Endothelial cell of umbilical vein (primary cell): Measurements from ENCODE around the gene FTHL17. TPM values are rescaled to one million over a fixed set of nuclear protein-coding genes. Genes with fewer than 3 reads are reported as not detected.

Experiments
- BruUV-seq: library from RNA; stranded (reverse); fragments of 400-500 nt; replicated peaks from 2 replicates; lab custom pipeline; 2021; lab: Mats Ljungman, UMichigan
- CTCF ChIA-PET: fragments of 300-600, 350-600 bp; sonication (Branson Sonifier 250); formaldehyde crosslinking; loops from one replicate; lab custom pipeline; 2021; ENCODE audit warnings: antibody characterized with exemption, inconsistent platforms; lab: Charles Lee
- POLR2A ChIA-PET: fragments of 300-600, 350-600 bp; sonication (Branson Sonifier 250); formaldehyde crosslinking; loops from one replicate; lab custom pipeline; 2021; ENCODE audit warnings: antibody characterized with exemption, inconsistent platforms; lab: Charles Lee
- DNase-seq: peaks from one replicate; pipeline ENCODE4 v3.0.0-alpha.2; 2011; ENCODE audit warnings: low read depth, low spot score
- FAIRE-seq: peaks from 2 replicates; lab custom pipeline; 2011; peaks lifted over from hg19 to GRCh38; lab: Jason Lieb, UNC
- H2AFZ ChIP-seq: 2 replicates; pipeline ENCODE4 v1.6.0; 2012; ENCODE audit warnings: low read depth, low read length, control low read depth, inconsistent platforms
- H3K27ac ChIP-seq: 2 replicates; pipeline ENCODE4 v1.5.1; 2011; ENCODE audit warnings: low read depth, mild to moderate bottlenecking, control low read depth, low read length, moderate library complexity; ENCODE audit not compliant: insufficient read depth
- H3K27me3 ChIP-seq, 2 experiments: 2 replicates each; pipeline versions ENCODE4 v1.6.0 to v1.6.1; 2011; ENCODE audit warnings: low read length in 2 of 2, mixed read lengths in 1 of 2; ENCODE audit not compliant: control insufficient read depth in 2 of 2, insufficient read depth in 2 of 2
- H3K36me3 ChIP-seq, 2 experiments: 2 replicates in 1 of 2; 3 replicates in 1 of 2; pipeline ENCODE4 v1.5.1; 2011; ENCODE audit warnings: low read length in 2 of 2, mild to moderate bottlenecking in 1 of 2, moderate library complexity in 1 of 2; ENCODE audit not compliant: control insufficient read depth in 2 of 2, insufficient read depth in 2 of 2; ENCODE audit errors: extremely low read depth in 1 of 2
- H3K4me1 ChIP-seq: 3 replicates; pipeline ENCODE4 v1.5.1; 2011; ENCODE audit warnings: mild to moderate bottlenecking, low read length; ENCODE audit not compliant: control insufficient read depth, insufficient read depth; ENCODE audit errors: extremely low read depth
- H3K4me2 ChIP-seq: 2 replicates; pipeline ENCODE4 v1.6.1; 2011; ENCODE audit warnings: low read length, control low read depth, mixed read lengths; ENCODE audit not compliant: insufficient read depth
- H3K4me3 ChIP-seq, 3 experiments: fragments of 200-600 bp in 1 of 3; sonication (generic), shearing (Covaris generic) in 1 of 3; replicated peaks in 1 of 3; 2 replicates each; pipeline ENCODE4 v1.5.1; 2011 to 2016; ENCODE audit warnings: control low read depth in 3 of 3, low read length in 3 of 3, mild to moderate bottlenecking in 2 of 3, inconsistent platforms in 1 of 3, low read depth in 1 of 3, moderate library complexity in 1 of 3; ENCODE audit not compliant: insufficient read depth in 1 of 3
- H3K79me2 ChIP-seq: 2 replicates; pipeline ENCODE4 v1.6.0; 2012; ENCODE audit warnings: low read length, inconsistent platforms; ENCODE audit not compliant: control insufficient read depth, insufficient read depth
- H3K9ac ChIP-seq: replicated peaks from 2 replicates; pipeline ENCODE3; 2011; ENCODE audit warnings: low read length, control low read depth; ENCODE audit not compliant: insufficient read depth; ENCODE audit errors: extremely low read depth
- H3K9me1 ChIP-seq: replicated peaks from 3 replicates; pipeline ENCODE4 v1.6.0; 2011; ENCODE audit warnings: mild to moderate bottlenecking, low read length; ENCODE audit not compliant: control insufficient read depth, insufficient read depth; ENCODE audit errors: extremely low read depth
- H3K9me3 ChIP-seq: replicated peaks from 2 replicates; pipeline ENCODE4 v1.5.1; 2012; ENCODE audit warnings: low read length, inconsistent platforms; ENCODE audit not compliant: control insufficient read depth, insufficient read depth
- H4K20me1 ChIP-seq: replicated peaks from 2 replicates; pipeline ENCODE3; 2011; ENCODE audit warnings: mild to moderate bottlenecking, low read length; ENCODE audit not compliant: control insufficient read depth, insufficient read depth; ENCODE audit errors: extremely low read depth
- CTCF ChIP-seq, 2 donors: IDR thresholded peaks; 1 replicate in 1 of 2; 2 replicates in 1 of 2; pipeline ENCODE4 v1.5.1; 2011; ENCODE audit warnings: low read length in 2 of 2, mild to moderate bottlenecking in 2 of 2, moderate library complexity in 2 of 2, control low read depth in 1 of 2, inconsistent platforms in 1 of 2, low read depth in 1 of 2; ENCODE audit not compliant: insufficient read depth in 1 of 2; ENCODE audit errors: extremely low read depth in 1 of 2
- EZH2 ChIP-seq: IDR thresholded peaks from 2 replicates; pipeline ENCODE4 v1.6.1; 2012; ENCODE audit warnings: borderline replicate concordance, low read depth, mild to moderate bottlenecking, moderate library complexity, low read length, inconsistent platforms; ENCODE audit not compliant: severe bottlenecking
- FOS ChIP-seq: IDR thresholded peaks from 2 replicates; pipeline ENCODE4 v1.6.1; 2011; ENCODE audit warnings: mild to moderate bottlenecking, low read length, moderate library complexity, borderline replicate concordance; ENCODE audit not compliant: insufficient read depth
- GATA2 ChIP-seq: IDR thresholded peaks from 2 replicates; pipeline ENCODE4 v1.7.0; 2011; ENCODE audit warnings: low read depth, mild to moderate bottlenecking, moderate library complexity, mixed read lengths, low read length; ENCODE audit not compliant: insufficient read length, insufficient read depth
- JUN ChIP-seq: IDR thresholded peaks from 2 replicates; pipeline ENCODE4 v1.6.1; 2011; ENCODE audit warnings: borderline replicate concordance, low read depth; ENCODE audit not compliant: insufficient read length, insufficient read depth
- MYC ChIP-seq: IDR thresholded peaks from one replicate; pipeline ENCODE4 v1.6.1; 2011; ENCODE audit warnings: mild to moderate bottlenecking, low read depth, low read length
- POLR2A ChIP-seq: IDR thresholded peaks from 2 replicates; pipeline ENCODE4 v1.6.1; 2012; ENCODE audit warnings: low read depth, mild to moderate bottlenecking, control low read depth, low read length
- POLR2AphosphoS5 ChIP-seq: IDR thresholded peaks from 2 replicates; pipeline ENCODE4 v1.6.1; 2012; ENCODE audit warnings: low read depth, mild to moderate bottlenecking, control low read depth, low read length, moderate library complexity; ENCODE audit not compliant: insufficient read depth
- dilution Hi-C: fragments of 300-500 bp; cut with MboI; formaldehyde crosslinking; loops from one replicate; pipeline ENCODE4 v1.15.0; 2019; ENCODE audit warnings: low sequenced_read_pairs; ENCODE audit not compliant: extremely low pct_ligation_motif_present
- intact Hi-C: fragments of 100-400 bp; cut with micrococcal nuclease; formaldehyde crosslinking; loops from one replicate; pipeline ENCODE4 v1.10.0; 2022
- polyA plus RNA-seq, 4 experiments: library from polyadenylated mRNA; depleted of rRNA in 3 of 4; stranded (reverse) in 3 of 4; unstranded in 1 of 4; fragments of >200 nt; gene quantifications; 2 replicates each; pipeline versions ENCODE4 v1.2.1 to v1.2.3, GENCODE V29; 2011 to 2012; ENCODE audit warnings: missing spikeins in 1 of 4
- total RNA-seq: library from RNA; stranded (reverse); gene quantifications from 2 replicates; pipeline ENCODE4 v1.2.3, GENCODE V29; 2021
- TF ChIP-seq, protein P1 (sequence below): IDR thresholded peaks from 2 replicates; pipeline ENCODE4 v1.6.1; 2011; ENCODE audit not compliant: insufficient read depth, insufficient read length

Gene FTHL17
- total and polyA plus RNA-seq, 2 donors (not counting 3 experiments of a cell fraction or from before 2014, with no cell fraction given) = not detected

GRCh38 chrX:31114858-31115257 is 43.0 kb upstream of the FTHL17 start:
- dilution Hi-C loops (no loop called here), intact Hi-C loops (no loop called here)
- Histone ChIP-seq H3K36me3 (no peaks in the 10 kb centered on the region), H3K4me3 (no peak overlapping the region), H4K20me1 (no peaks in the 10 kb centered on the region), H3K79me2 (no peaks in the 10 kb centered on the region), H3K4me1 (no peaks in the 10 kb centered on the region), H3K9me1 (no peaks in the 10 kb centered on the region), H3K27me3 (no peaks in the 10 kb centered on the region), H2AFZ (no peak overlapping the region), H3K9me3 (no peaks in the 10 kb centered on the region), H3K9ac (no peak overlapping the region), H3K4me2 (no peak overlapping the region), H3K27ac (no peak overlapping the region)
- no peak for TF ChIP-seq MYC
- TF ChIP-seq POLR2AphosphoS5 = no peak
- TF ChIP-seq GATA2 = no peak
- no peak for TF ChIP-seq POLR2A
- no peak for TF ChIP-seq JUN
- no peak for TF ChIP-seq EZH2
- TF ChIP-seq, protein P1, sequence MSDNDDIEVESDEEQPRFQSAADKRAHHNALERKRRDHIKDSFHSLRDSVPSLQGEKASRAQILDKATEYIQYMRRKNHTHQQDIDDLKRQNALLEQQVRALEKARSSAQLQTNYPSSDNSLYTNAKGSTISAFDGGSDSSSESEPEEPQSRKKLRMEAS = no peak
- no peak for TF ChIP-seq CTCF (IDR thresholded peaks at IDR 0.05; ENCODE audit: extremely low read depth in 1 of 2, insufficient read depth in 1 of 2, low read depth in 1 of 2, low read length in 2 of 2)
- no peak for TF ChIP-seq FOS
- DNase-seq (no peak), FAIRE-seq (no peak)
- no TSS peak for BruUV-seq
- CTCF ChIA-PET = no interaction called here
- POLR2A ChIA-PET = no interaction called here
